HG03558 (cell line): ENCODE results near the gene TOB1.
A peak's percentile ranks its signal among the peaks of the same experiment; 100 is the strongest.

Source experiments
- ATAC-seq: cut with Tn5 transposase; IDR thresholded peaks from one replicate; pipeline ENCODE4 v1.9.1; 2021; ENCODE audit warnings: moderate number of reproducible peaks; ENCODE audit not compliant: unreplicated experiment; ENCODE audit errors: extremely low read depth

The TOB1 gene

GRCh38 chr17:50834429-50835300 lies 31.5 kb downstream of the TOB1 start:
- ATAC-seq = no peak

DNA sequence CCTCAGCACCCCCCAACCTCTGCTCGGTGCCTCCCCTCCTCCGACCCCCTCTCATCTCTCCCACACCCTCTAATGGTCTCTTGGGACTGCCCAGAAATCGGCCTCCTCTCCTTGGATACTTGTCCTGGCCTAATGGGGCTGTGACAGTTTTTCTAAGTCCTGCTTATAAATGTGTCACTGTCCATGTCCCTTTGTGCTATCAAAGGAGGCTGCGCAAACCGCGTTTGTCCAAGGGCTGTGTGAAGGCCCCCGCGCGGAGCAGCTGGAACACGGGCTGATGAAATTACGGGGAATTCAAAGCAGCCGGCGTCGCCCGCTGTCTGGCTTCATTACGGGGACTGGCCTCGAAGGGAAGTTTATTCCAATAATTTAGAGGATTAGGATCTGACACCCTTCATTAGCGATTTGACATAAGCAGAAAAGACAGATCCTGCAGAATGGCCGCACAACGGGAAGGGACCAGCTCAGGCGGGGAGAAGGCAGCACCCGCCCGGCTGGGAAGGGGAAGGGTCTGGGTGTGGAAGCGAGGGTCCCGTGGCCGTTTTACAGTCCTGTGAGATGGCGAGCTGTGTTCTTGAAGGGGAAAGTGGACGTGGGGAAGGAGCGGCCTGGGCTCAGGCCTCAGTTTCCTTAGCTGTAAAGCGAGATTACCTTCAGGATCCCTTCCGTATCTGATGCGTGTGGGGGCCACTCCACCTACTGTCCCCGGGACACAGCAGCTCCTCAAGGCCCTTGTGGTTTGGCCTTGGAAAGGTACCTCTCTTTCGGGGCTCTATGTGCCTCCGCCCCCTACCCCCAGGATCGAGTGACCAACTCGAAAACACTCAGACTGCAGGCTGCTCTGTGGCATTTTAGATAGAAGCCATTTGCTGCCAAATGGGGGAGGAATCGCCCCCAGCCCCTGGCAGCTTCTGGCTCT lies 32.4 kb downstream of the TOB1 start:
- no peak for ATAC-seq

GRCh38 chr17:50832864-50833381 lies 33.2 kb downstream of the TOB1 start:
- no peak for ATAC-seq

DNA sequence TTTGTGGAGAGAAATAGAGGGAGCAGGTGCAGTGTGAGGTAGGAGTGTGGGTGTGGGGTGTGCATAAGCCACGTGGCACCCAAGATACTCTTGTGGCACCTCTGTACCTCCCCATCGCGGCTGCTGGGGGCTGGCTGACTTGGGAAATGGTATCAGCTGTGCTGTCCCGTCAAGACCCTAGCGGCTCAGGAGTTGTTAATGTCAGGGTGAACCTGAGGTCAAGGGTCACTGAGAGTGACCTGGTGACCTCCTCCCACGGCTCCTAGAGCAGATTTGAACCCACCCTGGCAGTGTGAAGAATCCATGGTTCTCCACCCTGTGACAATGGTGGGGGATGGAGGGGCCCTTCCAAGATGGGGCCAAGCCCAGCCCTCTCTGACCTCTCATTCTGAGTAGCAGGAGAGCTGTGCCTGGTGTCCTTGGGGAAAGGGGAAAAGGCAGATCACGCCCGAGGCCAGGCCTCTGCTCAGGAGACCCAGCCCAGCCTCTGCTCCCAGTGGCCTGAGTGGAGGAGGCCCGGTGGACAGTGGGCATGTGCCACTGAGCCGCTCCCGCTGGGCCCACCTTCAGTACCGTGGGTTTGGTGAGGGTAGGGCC lies 33.8 kb downstream of the TOB1 start:
- no peak for ATAC-seq

GRCh38 chr17:50831471-50831928 lies 34.7 kb downstream of the TOB1 start:
- no peak for ATAC-seq

DNA sequence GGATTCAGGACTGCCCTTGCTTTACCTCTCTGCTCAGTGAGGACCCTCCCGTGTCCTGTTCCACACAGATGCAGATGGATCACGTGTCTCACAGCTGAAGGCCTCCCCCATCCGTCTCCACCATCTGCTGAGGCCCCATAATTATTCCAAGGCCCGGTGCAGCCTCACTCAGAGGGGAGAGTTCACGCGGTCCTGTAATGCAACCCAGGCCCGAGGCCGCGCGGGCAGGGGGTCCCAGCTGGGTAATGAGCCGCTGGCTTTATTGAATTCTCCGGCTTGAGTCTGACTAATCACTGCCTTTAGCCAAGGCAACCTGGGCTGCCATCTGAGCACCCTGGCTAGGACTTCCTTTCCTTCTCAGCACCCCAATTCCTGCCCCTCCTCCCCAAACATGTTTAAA lies 35.2 kb downstream of the TOB1 start:
- no peak for ATAC-seq

DNA sequence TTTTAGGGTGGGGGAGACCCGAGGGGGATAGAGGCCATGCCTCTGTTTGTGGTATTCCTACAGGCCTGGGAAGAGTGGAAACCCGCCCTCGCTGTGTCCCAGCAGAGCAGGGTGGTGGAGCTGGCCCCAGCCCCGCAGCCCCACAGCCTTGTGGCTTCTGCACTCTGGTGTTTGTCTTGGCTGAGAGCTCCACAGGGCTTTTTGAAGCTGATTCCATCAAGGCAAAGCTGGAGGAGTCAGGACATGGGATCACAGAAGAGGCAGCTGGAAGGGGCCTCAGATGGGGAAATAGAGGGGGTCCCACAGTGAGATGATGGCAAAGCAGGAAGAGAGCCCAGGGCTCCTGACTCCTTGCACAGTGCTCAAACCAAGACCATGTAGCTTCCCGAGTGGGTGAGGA lies 35.8 kb downstream of the TOB1 start:
- ATAC-seq = no peak

- ATAC-seq = no peak
Measured at GRCh38 chr17:50829332-50829731, 36.8 kb downstream of the TOB1 start.

DNA sequence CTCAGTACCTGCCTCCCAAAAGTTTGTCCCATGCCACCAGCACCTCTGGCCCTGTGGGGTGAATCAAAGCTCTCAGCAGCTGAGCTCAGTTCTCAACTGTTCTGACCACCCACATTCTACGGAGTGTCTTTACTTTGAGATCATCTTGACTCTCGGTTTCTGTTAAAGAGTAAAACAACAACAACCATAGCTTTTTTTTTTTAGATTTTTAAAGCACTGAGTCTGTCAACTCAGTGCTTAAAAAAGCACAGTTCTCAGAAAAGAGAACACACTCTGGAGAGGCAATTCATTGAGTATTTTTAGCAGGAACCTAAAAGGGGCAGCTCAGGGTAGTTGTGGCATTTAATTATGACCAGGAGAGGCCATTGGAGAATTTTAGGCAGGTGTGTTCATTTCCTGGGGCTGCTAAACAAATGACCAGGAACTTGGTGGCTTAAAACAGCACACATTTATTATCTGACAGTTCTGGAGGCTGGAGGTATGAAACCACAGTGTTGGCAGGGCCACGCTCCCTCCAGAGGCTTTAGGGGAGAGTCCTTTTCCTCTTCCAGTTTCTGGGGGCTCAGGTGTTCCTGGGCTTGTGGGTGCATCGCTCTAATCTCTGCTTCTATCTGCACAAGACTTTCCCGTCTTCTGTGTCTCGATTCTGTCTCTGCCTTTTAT lies 37.5 kb downstream of the TOB1 start:
- peak; percentile 57 for ATAC-seq

DNA sequence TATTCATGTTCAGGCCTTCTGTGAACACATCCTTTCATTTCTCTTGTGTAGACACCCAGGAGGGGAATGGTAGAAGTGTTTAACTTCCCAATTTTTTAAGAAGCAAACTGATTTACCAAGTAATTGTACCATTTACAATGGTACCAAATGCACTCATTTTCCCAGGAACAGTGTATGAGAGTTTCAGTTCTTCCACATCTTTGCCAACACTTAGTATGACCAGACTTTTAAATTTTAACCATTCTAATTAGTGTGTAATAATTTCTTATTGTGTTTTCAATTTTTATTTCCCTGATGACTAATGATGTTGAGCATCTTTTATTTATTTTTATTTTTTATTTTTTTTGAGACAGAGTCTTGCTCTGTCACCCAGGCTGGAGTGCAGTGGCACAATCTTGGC lies 41.0 kb downstream of the TOB1 start:
- ATAC-seq = no peak

DNA sequence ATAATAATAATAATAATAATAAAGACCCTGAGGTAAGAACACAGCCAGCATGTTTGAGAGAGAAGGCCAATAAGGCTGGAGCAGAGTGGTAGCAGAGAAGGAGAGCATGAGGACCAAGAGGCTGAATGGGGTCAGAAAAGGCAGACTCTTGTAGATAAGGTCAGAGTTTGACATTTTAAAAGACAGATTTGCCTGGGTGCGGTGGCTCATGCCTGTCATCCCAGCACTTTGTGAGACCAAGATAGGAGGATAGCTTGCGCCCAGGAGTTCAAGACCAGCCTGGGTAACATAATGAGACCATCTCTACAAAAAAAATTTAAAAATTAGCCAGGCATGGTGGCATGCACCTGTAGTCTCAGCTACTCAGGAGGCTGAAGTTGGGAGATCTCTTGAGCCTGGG lies 41.7 kb downstream of the TOB1 start:
- no peak for ATAC-seq

- ATAC-seq = no peak
Measured at GRCh38 chr17:50822550-50822949, 43.6 kb downstream of the TOB1 start.

DNA sequence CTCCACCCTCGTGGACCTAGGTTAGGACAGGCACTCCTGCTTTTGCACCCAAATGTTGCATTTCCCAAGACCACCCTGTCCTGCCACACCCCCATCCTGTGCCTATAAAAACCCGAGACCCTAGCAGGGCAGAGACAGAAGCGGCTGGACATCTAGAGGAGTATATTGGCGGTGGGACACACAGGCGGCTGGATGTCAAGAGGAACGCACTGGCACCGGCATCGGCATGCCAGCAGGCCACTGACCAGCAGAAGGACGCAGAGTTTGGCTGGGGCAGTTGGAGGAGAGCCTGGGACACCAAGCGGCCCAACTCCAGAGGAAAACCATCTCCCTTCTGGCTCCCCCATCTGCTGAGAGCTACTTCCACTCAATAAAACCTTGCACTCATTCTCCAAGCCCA lies 45.5 kb downstream of the TOB1 start:
- no peak for ATAC-seq

DNA sequence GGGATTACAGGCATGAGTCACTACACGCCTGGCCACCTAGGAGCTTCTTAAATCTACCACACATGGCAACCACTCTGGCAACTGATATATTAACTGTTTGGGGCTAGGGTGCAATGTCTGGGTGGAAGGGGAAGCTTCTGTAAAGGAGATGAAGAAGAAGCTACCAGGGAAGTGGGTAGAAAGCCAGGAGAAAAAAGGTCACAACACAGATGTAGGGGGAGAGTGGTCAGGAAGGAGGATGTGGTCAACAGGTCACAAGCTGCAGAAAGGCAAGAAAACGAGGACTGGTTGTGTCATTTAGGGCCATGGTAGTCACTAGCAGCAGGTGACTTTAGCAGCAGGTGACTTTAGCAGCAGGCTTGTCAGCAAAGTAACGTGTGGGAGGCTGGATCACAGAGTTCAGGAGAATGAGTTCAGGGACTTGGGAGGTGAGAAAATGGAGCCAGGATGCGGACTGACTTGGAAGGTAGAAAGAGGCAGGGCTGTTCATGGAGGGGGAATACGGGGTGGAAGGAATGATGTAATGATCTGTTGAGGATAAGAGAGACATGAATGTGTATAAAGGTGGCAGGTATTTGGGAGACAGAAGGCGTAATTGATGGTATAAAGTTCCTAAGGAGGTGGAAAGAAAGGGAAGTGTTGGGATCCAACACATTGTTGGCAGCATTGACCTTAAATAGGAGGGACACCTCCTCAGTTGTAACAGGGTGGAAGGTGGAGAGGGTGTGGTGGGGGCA lies 47.1 kb downstream of the TOB1 start:
- no peak for ATAC-seq

DNA sequence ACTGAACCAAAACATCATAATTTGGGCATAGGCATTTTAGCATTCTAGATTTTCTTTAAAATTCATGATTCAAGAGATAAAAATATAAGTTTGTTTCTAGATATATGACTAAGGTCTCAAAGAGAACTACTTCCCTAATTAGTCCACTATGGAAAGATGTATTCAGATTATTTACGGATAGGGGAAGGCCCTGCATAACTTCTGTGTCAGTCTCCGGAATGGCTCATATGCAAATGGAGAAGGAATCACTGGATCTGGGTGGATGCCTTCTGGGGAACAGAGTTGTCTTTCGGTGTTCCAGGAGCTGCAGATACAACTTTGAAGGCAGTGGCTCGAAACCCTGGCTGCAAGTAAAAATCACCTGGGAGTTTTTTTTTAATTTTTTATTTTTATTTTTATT lies 47.9 kb downstream of the TOB1 start:
- no peak for ATAC-seq

- ATAC-seq = no peak
Measured at GRCh38 chr17:50817838-50818237, 48.3 kb downstream of the TOB1 start.

DNA sequence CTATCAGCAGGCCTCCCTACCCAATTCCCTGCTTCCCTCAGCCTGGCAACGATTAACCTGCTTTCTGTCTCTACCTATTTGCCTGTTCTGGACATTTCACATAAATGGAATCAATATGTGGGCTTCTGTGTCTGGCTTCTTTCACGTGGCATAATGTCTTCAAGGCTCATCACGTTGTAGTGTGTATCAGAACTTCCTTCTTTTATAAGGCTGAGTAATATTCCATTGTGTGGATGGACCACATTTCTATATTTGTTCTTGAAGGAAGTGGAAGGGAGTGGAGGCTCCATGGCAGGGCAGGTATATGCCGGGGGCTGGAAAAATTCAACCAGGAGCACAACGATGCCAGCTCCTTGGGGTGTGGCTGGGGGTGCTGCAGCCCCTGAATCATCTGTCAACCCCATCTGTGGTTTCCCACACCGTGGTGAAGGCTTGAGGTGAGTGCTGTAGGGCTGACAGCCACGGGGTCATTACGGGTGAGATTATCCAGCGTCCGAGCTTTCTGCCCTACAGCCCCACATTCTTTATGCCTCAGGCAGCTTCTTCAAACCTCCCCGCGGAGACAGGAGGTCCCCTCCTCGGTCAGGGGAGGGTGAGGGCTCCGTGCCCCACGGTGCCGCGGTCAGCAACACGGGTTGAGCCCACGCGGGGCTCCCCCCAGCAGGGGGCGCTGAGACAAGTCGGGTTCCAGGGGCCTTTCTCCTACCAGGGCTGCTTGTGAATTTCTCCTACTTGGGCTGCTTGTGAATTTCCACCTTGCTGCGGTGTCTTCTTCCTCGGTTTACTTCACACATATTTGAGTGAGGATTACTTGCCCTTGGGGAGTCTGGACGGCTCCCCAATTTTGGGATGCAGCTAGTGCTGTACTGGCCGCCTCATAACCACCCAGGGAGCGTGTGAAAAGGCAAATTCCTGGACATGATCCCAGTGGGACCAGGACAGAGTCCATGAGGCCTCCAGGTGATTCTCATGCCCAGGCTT lies 49.1 kb downstream of the TOB1 start:
- ATAC-seq = no peak

DNA sequence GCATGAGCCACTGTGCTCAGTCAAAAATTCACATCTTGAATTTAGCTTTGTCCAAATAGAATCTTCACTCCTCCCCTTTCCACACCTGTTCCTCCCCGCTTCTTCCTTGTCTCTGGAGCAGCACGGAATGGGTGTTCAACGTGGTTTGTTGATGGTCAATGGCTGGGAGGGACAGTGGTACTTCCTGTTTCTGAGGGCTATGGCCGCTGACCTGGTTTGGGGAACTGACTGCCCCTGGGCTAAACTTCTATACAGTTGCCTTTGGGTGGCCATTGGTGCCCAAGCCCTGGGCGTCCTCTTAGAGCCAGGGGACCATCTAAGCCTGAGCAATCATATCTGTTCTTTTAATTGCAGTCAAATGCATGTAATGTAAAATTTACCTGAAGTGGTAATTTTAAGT lies 49.9 kb downstream of the TOB1 start:
- ATAC-seq = no peak
